GM21390 (cell line): ENCODE data around the gene VASP.

Experiments
- ATAC-seq: cut with Tn5 transposase; IDR thresholded peaks from one replicate; pipeline ENCODE4 v1.9.1; 2021; ENCODE audit not compliant: unreplicated experiment

Gene VASP

GRCh38 chr19:45547965-45548609 is 40.8 kb downstream of the VASP start:
- ATAC-seq: no peak

DNA sequence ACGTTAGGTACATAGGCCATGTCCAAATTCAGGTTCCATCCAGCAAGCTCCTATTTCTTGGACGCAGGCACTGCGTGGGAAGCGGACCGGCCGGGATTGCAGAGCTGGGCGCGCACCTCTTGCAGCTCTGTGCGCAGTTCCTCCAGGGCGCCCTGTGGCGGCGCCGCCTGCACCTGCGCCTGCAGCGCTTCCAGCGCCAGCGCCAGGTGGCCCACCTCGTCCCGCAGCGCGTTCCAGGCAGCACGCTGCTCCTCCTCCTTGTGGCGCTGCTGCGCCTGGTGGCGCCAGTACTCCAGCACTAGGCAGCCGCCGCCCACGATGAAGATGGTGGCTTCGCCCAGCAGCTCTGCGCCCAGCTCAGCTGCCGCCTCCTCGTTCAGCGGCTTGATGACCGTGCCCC is 46.2 kb downstream of the VASP start:
- no peak for ATAC-seq

- ATAC-seq: no peak
Observed at GRCh38 chr19:45554481-45554880, 47.2 kb downstream of the VASP start.

- no peak for ATAC-seq
Observed at GRCh38 chr19:45556835-45557234, 49.6 kb downstream of the VASP start.

DNA sequence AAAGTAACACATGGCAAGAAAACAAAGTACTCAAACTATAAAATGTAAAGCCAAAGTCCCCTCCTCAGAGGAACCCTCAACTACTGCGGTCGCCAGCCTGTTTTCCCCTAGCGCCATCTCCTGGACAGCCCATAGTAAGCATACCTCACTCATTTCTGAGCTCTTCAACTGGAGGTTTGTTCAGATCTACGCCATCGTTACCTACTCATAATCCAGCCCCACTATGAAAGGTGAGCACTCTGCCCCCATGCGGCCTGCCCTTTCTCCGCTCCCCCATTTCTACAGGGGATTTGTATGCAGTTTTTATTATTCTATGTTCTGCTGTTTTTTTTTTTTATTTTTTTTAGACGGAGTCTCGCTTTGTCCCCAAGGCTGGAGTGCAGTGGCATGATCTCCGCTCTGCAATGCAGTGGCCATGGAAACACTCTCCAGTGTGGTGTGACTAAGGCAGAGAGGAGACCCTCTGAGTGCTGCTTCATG is 51.2 kb downstream of the VASP start:
- ATAC-seq: no peak

DNA sequence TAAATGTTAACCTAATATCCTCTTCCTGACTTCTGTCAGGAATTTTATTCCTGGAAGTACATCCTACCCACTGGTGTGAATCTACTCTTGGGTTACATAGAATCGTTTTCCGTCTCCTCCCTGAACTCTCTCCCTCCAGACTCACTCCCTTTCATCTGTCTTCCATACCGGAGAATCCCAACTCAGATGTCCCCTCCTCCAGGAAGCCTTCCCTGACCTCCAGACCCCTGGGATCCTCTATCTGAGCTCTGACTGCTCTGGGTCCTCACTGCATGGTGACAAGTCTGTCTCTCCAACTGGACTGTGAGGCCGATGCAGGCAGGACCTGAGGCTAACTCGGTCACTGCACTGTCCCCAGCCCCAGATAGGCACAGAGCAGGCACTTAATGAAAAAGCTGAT is 52.8 kb downstream of the VASP start:
- ATAC-seq: no peak

- ATAC-seq: no peak
Observed at GRCh38 chr19:45560686-45561085, 53.4 kb downstream of the VASP start.

GRCh38 chr19:45564131-45564780 is 57.0 kb downstream of the VASP start:
- ATAC-seq: no peak

DNA sequence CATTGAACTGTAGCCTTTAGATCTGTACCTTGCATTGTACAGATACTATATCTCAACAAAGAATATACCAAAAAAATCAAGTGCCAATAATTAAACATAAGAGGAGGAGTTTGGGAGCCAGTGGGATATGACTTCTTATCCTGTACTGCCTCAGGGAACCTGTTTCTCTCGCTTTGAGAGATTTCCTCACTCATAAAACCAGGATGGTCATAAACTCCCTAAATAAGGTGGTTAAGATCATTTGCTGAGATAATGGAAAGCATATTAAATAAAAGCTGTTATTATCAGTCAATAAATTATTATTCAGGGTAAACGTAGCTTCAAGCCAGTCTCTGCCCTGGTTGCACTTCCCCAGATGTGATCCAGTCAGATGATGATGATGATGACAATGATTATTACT is 60.3 kb downstream of the VASP start:
- ATAC-seq: no peak

GRCh38 chr19:45568732-45569131 is 61.5 kb downstream of the VASP start:
- no peak for ATAC-seq

DNA sequence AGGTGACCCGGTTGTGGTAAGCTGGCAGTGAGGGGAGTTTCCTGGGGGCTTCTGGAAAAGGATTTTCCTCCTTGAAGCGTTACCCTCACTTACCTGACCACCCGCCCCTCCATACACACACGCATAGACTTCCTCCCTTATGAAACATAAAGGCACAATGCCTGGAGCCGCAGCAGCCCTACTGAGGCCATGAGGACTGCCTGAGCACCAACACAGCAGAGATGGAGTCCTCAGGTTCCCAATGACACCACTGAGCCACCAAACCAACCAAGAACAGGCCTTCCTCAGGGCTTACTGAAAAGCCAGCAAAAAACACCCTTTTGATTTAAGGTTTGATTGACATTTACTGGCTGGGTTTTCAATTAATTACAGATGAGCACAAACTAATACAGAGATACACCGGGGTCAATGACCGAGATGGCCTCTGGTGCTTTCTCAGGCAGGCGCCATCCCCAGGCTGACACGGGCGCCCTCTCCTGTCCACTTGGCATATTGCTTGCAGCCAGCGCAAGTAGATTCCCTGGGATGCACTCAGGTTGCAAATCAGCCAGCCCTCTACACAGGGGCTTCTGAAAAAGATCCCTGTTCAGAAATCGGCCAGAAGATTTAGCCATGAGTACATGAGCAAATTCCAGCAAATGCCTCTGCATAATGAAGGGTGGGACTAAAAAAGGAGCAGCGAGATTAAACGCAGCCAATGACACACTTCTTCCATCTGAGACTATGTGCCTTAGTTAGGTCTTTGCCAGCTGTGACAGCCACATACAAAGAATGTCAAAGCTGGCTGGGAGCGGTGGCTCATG is 62.5 kb downstream of the VASP start:
- ATAC-seq: no peak

GRCh38 chr19:45571457-45572220 is 64.4 kb downstream of the VASP start:
- ATAC-seq: no peak

- no peak for ATAC-seq
Observed at GRCh38 chr19:45574526-45574925, 67.2 kb downstream of the VASP start.

- no peak for ATAC-seq
Observed at GRCh38 chr19:45575216-45575615, 67.9 kb downstream of the VASP start.
